Trophoblast cell (in vitro differentiated cells and primary cell): ENCODE data around the gene LRBA.

ENCODE experiments used
- DNase-seq, 2 donors: peaks; one replicate each; pipeline ENCODE4 v3.0.0-alpha.2; 2016
- H2AFZ ChIP-seq: 2 replicates; pipeline ENCODE4 v1.6.1; 2013; ENCODE audit warnings: low read length, moderate library complexity, mild to moderate bottlenecking; ENCODE audit not compliant: insufficient read depth, poor library complexity
- H2AK5ac ChIP-seq: 2 replicates; pipeline ENCODE4 v1.6.1; 2013; ENCODE audit warnings: mild to moderate bottlenecking, low read length
- H2BK120ac ChIP-seq: 2 replicates; pipeline ENCODE4 v1.6.1; 2013; ENCODE audit warnings: low read length, mild to moderate bottlenecking, moderate library complexity; ENCODE audit not compliant: insufficient read depth, poor library complexity
- H2BK12ac ChIP-seq: 2 replicates; pipeline ENCODE4 v1.6.1; 2013; ENCODE audit warnings: mild to moderate bottlenecking, low read length, moderate library complexity
- H2BK5ac ChIP-seq: 2 replicates; pipeline ENCODE4 v1.6.1; 2013; ENCODE audit warnings: low read length, low read depth, moderate library complexity, mild to moderate bottlenecking; ENCODE audit not compliant: poor library complexity
- H3K14ac ChIP-seq: 2 replicates; pipeline ENCODE4 v1.6.1; 2013; ENCODE audit warnings: mild to moderate bottlenecking, low read length
- H3K18ac ChIP-seq: 2 replicates; pipeline ENCODE4 v1.6.1; 2013; ENCODE audit warnings: mild to moderate bottlenecking, low read length
- H3K23ac ChIP-seq: 2 replicates; pipeline ENCODE4 v1.6.1; 2013; ENCODE audit warnings: low read length
- H3K27ac ChIP-seq: 2 replicates; pipeline ENCODE4 v1.5.1; 2013; ENCODE audit warnings: low read depth, mild to moderate bottlenecking, inconsistent platforms, low read length, moderate library complexity
- H3K27me3 ChIP-seq: 2 replicates; pipeline ENCODE4 v1.6.1; 2013; ENCODE audit warnings: inconsistent platforms, mild to moderate bottlenecking, low read length, moderate library complexity; ENCODE audit not compliant: insufficient read depth
- H3K36me3 ChIP-seq, 2 experiments: 1 replicate in 1 of 2; 2 replicates in 1 of 2; pipeline ENCODE4 v1.6.1; 2013; ENCODE audit warnings: low read length in 2 of 2, mild to moderate bottlenecking in 2 of 2, moderate library complexity in 1 of 2; ENCODE audit not compliant: insufficient read depth in 2 of 2, control insufficient read depth in 1 of 2
- H3K4ac ChIP-seq: 2 replicates; pipeline ENCODE4 v1.6.1; 2013; ENCODE audit warnings: low read depth, mild to moderate bottlenecking, low read length, moderate library complexity
- H3K4me1 ChIP-seq, 2 experiments: 1 replicate in 1 of 2; 2 replicates in 1 of 2; pipeline ENCODE4 v1.6.1; 2013; ENCODE audit warnings: low read length in 2 of 2, mild to moderate bottlenecking in 2 of 2, moderate library complexity in 1 of 2; ENCODE audit not compliant: insufficient read depth in 2 of 2, control insufficient read depth in 1 of 2
- H3K4me2 ChIP-seq: 2 replicates; pipeline ENCODE4 v1.6.1; 2013; ENCODE audit warnings: inconsistent platforms, mild to moderate bottlenecking, low read length, moderate library complexity
- H3K4me3 ChIP-seq: 2 replicates; pipeline ENCODE4 v1.5.1; 2013; ENCODE audit warnings: mild to moderate bottlenecking, low read depth, low read length, inconsistent platforms
- H3K79me1 ChIP-seq: one replicate; pipeline ENCODE4 v1.6.1; 2013; ENCODE audit warnings: low read length
- H3K79me2 ChIP-seq: 2 replicates; pipeline ENCODE4 v1.6.1; 2013; ENCODE audit warnings: low read length, mild to moderate bottlenecking; ENCODE audit not compliant: control insufficient read depth, insufficient read depth, poor library complexity
- H3K9ac ChIP-seq: 2 replicates; pipeline ENCODE4 v1.6.1; 2013; ENCODE audit warnings: mild to moderate bottlenecking, low read length
- H3K9me3 ChIP-seq: 2 replicates; pipeline ENCODE4 v1.6.1; 2013; ENCODE audit warnings: low read depth, mild to moderate bottlenecking, control low read depth, inconsistent platforms, low read length; ENCODE audit not compliant: insufficient read depth
- H4K12ac ChIP-seq: 2 replicates; pipeline ENCODE4 v1.6.1; 2013; ENCODE audit warnings: low read depth, mild to moderate bottlenecking, low read length, moderate library complexity
- H4K8ac ChIP-seq: 2 replicates; pipeline ENCODE4 v1.6.1; 2013; ENCODE audit warnings: low read depth, mild to moderate bottlenecking, low read length, moderate library complexity
- H4K91ac ChIP-seq: one replicate; pipeline ENCODE4 v1.6.1; 2013; ENCODE audit warnings: low read depth, mild to moderate bottlenecking, low read length, moderate library complexity
- WGBS: extraction: QIAGEN DNeasy Blood & Tissue Kit; methylation state at CpG from one replicate; pipeline ENCODE4 v1.1.7; 2013; ENCODE audit warnings: missing lambda C conversion rate; ENCODE audit not compliant: insufficient read length, insufficient coverage; ENCODE audit errors: extremely low coverage; 5-methylcytosine and 5-hydroxymethylcytosine counted together

LRBA gene

GRCh38 chr4:150354214-150354796 is 660.8 kb downstream of the LRBA start:
- no CpG with 5 or more reads among the region's 4 CpGs for WGBS
- Histone ChIP-seq H2BK12ac (no peak overlapping the region), H3K27ac (no peak overlapping the region), H3K4me3 (no peak overlapping the region), H3K9ac (no peak overlapping the region), H3K4me1 (no peaks in the 10 kb centered on the region), H2BK120ac (no peak overlapping the region), H4K91ac (no peak overlapping the region), H3K4me2 (no peak overlapping the region), H2AK5ac (no peak overlapping the region), H3K14ac (no peak overlapping the region), H3K4ac (no peak overlapping the region), H3K18ac (no peak overlapping the region), H3K9me3 (no peaks in the 10 kb centered on the region), H2BK5ac (no peak overlapping the region), H4K8ac (no peak overlapping the region), H3K79me2 (no peaks in the 10 kb centered on the region), H3K36me3 (no peaks in the 10 kb centered on the region), H3K27me3 (no peaks in the 10 kb centered on the region), H3K79me1 (no peaks in the 10 kb centered on the region), H4K12ac (no peak overlapping the region), H3K23ac (no peak overlapping the region), H2AFZ (no peak overlapping the region)
- no peak for DNase-seq

- no peak overlapping the region for H3K4me3 ChIP-seq
- H2AK5ac ChIP-seq: no peak overlapping the region
- no peak overlapping the region for H3K4me2 ChIP-seq
- no peak overlapping the region for H4K12ac ChIP-seq
- no peaks in the 10 kb centered on the region for H3K9me3 ChIP-seq
- H3K79me1 ChIP-seq: no peaks in the 10 kb centered on the region
- H4K91ac ChIP-seq: no peak overlapping the region
- no peak overlapping the region for H3K4ac ChIP-seq
- no peak overlapping the region for H2BK120ac ChIP-seq
- no peaks in the 10 kb centered on the region for H3K27me3 ChIP-seq
- no peak overlapping the region for H2AFZ ChIP-seq
- H3K9ac ChIP-seq: no peak overlapping the region
- H3K27ac ChIP-seq: no peak overlapping the region
- no peak overlapping the region for H3K14ac ChIP-seq
- no peak overlapping the region for H2BK5ac ChIP-seq
- no peak overlapping the region for H2BK12ac ChIP-seq
- WGBS: no CpG with 5 or more reads among the region's 2 CpGs
- no peak overlapping the region for H4K8ac ChIP-seq
- no peaks in the 10 kb centered on the region for H3K4me1 ChIP-seq
- H3K23ac ChIP-seq: no peak overlapping the region
- no peak overlapping the region for H3K18ac ChIP-seq
- H3K79me2 ChIP-seq: no peaks in the 10 kb centered on the region
- no peaks in the 10 kb centered on the region for H3K36me3 ChIP-seq
- no peak for DNase-seq
Measured at GRCh38 chr4:150348079-150348478, 667.0 kb downstream of the LRBA start.

- Histone ChIP-seq H3K27me3 (no peaks in the 10 kb centered on the region), H2AFZ (no peak overlapping the region), H3K4me1 (no peaks in the 10 kb centered on the region), H2BK120ac (no peak overlapping the region), H3K4ac (no peak overlapping the region), H3K79me2 (no peaks in the 10 kb centered on the region), H3K9ac (no peak overlapping the region), H3K4me2 (no peak overlapping the region), H3K14ac (no peak overlapping the region), H3K18ac (no peak overlapping the region), H4K8ac (no peak overlapping the region), H3K36me3 (no peaks in the 10 kb centered on the region), H2BK5ac (no peak overlapping the region), H3K9me3 (no peaks in the 10 kb centered on the region), H3K23ac (no peak overlapping the region), H2AK5ac (no peak overlapping the region), H2BK12ac (no peak overlapping the region), H3K79me1 (no peaks in the 10 kb centered on the region), H4K91ac (no peak overlapping the region), H3K4me3 (no peak overlapping the region), H3K27ac (no peak overlapping the region), H4K12ac (no peak overlapping the region)
- DNase-seq: no peak
- no CpG with 5 or more reads among the region's 3 CpGs for WGBS
Measured at GRCh38 chr4:150345207-150345744, 669.8 kb downstream of the LRBA start.

GRCh38 chr4:150343796-150344195 is 671.3 kb downstream of the LRBA start:
- no peak overlapping the region for H3K23ac ChIP-seq
- H3K4ac ChIP-seq: no peak overlapping the region
- H3K4me2 ChIP-seq: no peak overlapping the region
- no peak overlapping the region for H4K91ac ChIP-seq
- H3K4me3 ChIP-seq: no peak overlapping the region
- no peaks in the 10 kb centered on the region for H3K9me3 ChIP-seq
- no CpG with 5 or more reads among the region's 2 CpGs for WGBS
- H4K12ac ChIP-seq: no peak overlapping the region
- no peak overlapping the region for H3K14ac ChIP-seq
- H3K27ac ChIP-seq: no peak overlapping the region
- H2BK5ac ChIP-seq: no peak overlapping the region
- no peak overlapping the region for H2BK12ac ChIP-seq
- no peak overlapping the region for H3K18ac ChIP-seq
- no peak overlapping the region for H2AFZ ChIP-seq
- no peak overlapping the region for H3K9ac ChIP-seq
- H2BK120ac ChIP-seq: no peak overlapping the region
- no peaks in the 10 kb centered on the region for H3K4me1 ChIP-seq
- H3K27me3 ChIP-seq: no peaks in the 10 kb centered on the region
- no peaks in the 10 kb centered on the region for H3K36me3 ChIP-seq
- DNase-seq: no peak
- no peaks in the 10 kb centered on the region for H3K79me2 ChIP-seq
- no peak overlapping the region for H4K8ac ChIP-seq
- H2AK5ac ChIP-seq: no peak overlapping the region
- no peaks in the 10 kb centered on the region for H3K79me1 ChIP-seq
